CD4-positive, alpha-beta T cell treated with Interleukin-15 for 4 hours (primary cell): Measurements from ENCODE around the gene MLC1.
"Not testable (repeated sequence)": the region's sequence is repeated elsewhere in the genome, so short reads cannot be mapped to it uniquely, and the experiment has no call there.

Experiments used
- DNase-seq: peaks from one replicate; pipeline ENCODE4 v3.0.0-alpha.2; 2020; ENCODE audit warnings: low spot score

The MLC1 gene

GRCh38 chr22:50102946-50103345 lies 17.7 kb upstream of the MLC1 start:
- DNase-seq = no peak

GRCh38 chr22:50101870-50102565 lies 16.8 kb upstream of the MLC1 start:
- DNase-seq = no peak

- DNase-seq = no peak
Observed at GRCh38 chr22:50098052-50098451, 12.8 kb upstream of the MLC1 start.

GRCh38 chr22:50092342-50092741 lies 7.1 kb upstream of the MLC1 start:
- DNase-seq = no peak

GRCh38 chr22:50091092-50091768 lies 6.0 kb upstream of the MLC1 start:
- DNase-seq = no peak

- DNase-seq = no peak
Observed at GRCh38 chr22:50090412-50090714, 5.1 kb upstream of the MLC1 start.

GRCh38 chr22:50089682-50090411 lies 4.6 kb upstream of the MLC1 start, which contains the start of gene MOV10L1:
TSS of gene MOV10L1 (plus strand) at chr22:50090006. CDS start at chr22:50090089, 83 bp downstream.
- DNase-seq = peak; percentile 9

GRCh38 chr22:50089231-50089630 lies 4.0 kb upstream of the MLC1 start:
- DNase-seq = no peak

- no peak for DNase-seq
Observed at GRCh38 chr22:50088096-50088495, 2.9 kb upstream of the MLC1 start.

- no peak for DNase-seq
Observed at GRCh38 chr22:50087646-50088045, 2.4 kb upstream of the MLC1 start.

GRCh38 chr22:50086975-50087374 lies 1.7 kb upstream of the MLC1 start:
- not testable (repeated sequence) for DNase-seq

GRCh38 chr22:50086526-50086925 lies 1.3 kb upstream of the MLC1 start:
- DNase-seq = no peak

GRCh38 chr22:50084614-50085021 lies 608 bp downstream of the MLC1 start:
- no peak for DNase-seq

- DNase-seq = no peak
Observed at GRCh38 chr22:50084080-50084477, 1.1 kb downstream of the MLC1 start.

- DNase-seq = no peak
Observed at GRCh38 chr22:50083462-50084079, 1.7 kb downstream of the MLC1 start.

GRCh38 chr22:50082961-50083461 lies 2.2 kb downstream of the MLC1 start:
- DNase-seq = no peak

- DNase-seq = no peak
Observed at GRCh38 chr22:50082197-50082715, 3.0 kb downstream of the MLC1 start.

- no peak for DNase-seq
Observed at GRCh38 chr22:50081426-50082196, 3.6 kb downstream of the MLC1 start.

GRCh38 chr22:50080077-50080465 lies 5.2 kb downstream of the MLC1 start:
- DNase-seq = no peak

GRCh38 chr22:50078761-50079160 lies 6.5 kb downstream of the MLC1 start:
- DNase-seq = no peak

- no peak for DNase-seq
Observed at GRCh38 chr22:50078246-50078645, 7.0 kb downstream of the MLC1 start.
